Measurements from ENCODE around the gene PRRT2.

DNA sequence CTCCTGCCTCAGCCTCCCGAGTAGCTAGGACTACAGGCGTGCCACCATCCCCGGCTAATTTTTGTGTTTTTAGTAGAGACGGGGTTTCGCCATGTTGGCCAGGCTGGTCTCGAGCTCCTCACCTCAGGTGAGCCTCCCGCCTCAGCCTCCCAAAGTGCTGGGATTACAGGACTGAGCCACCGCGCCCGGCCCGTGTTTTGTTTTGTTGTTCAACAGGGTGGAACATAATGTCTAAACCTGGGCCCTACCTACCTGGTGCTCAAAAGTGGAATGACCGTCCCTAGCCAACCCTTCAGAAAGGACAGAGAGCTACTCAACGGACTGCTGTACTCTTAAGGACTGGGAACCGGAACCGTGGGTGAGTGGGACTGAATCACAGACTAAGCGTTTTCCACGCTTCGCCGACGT lies 22.2 kb upstream of the PRRT2 start:
- no peak for TF ChIP-seq POLR2A (IDR thresholded peaks at IDR 0.05)
- TF ChIP-seq, protein P1, sequence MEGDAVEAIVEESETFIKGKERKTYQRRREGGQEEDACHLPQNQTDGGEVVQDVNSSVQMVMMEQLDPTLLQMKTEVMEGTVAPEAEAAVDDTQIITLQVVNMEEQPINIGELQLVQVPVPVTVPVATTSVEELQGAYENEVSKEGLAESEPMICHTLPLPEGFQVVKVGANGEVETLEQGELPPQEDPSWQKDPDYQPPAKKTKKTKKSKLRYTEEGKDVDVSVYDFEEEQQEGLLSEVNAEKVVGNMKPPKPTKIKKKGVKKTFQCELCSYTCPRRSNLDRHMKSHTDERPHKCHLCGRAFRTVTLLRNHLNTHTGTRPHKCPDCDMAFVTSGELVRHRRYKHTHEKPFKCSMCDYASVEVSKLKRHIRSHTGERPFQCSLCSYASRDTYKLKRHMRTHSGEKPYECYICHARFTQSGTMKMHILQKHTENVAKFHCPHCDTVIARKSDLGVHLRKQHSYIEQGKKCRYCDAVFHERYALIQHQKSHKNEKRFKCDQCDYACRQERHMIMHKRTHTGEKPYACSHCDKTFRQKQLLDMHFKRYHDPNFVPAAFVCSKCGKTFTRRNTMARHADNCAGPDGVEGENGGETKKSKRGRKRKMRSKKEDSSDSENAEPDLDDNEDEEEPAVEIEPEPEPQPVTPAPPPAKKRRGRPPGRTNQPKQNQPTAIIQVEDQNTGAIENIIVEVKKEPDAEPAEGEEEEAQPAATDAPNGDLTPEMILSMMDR (IDR thresholded peaks at IDR 0.05): no peak

Data from right lobe of liver (tissue), 4 donors.